Raji (cell line): ENCODE measurements around the gene PLXNB2.

Source experiments
- POLR2A ChIP-seq: IDR thresholded peaks from 2 replicates; pipeline ENCODE4 v1.6.1; 2011; ENCODE audit warnings: low read depth, low read length, control low read depth; ENCODE audit not compliant: insufficient read depth

PLXNB2 gene

DNA sequence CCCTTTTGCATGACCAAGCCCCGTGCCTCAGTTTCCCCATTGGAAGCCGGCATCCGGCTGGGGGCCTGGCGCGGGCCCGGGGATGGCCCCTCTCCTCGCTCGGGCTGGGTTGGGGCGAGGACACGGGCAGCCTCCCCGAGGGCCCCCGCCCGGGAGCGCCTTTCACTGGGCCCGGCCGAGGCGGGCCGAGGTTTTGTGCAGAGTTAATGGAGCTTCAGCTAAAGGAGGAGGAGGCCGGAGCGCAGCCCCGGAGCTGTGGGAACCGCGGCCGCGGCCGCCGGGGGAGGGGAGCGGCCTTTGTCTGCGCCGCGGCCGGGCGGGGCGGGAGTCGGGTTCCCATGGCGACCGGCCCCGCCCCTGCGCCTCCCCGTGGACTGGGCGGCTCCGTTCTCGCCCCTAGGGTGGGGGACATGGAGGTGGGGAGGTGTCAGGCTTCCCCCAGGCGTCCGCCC is 35.9 kb downstream of the PLXNB2 start:
- no peak for TF ChIP-seq POLR2A

GRCh38 chr22:50270666-50271394 is 36.6 kb downstream of the PLXNB2 start:
- TF ChIP-seq POLR2A, result no peak

GRCh38 chr22:50269970-50270665 is 37.3 kb downstream of the PLXNB2 start, which contains the start of gene MAPK11:
MAPK11 (minus strand) TSS chr22:50270380; CDS start chr22:50270292, 88 bp downstream.
- TF ChIP-seq POLR2A, result no peak

DNA sequence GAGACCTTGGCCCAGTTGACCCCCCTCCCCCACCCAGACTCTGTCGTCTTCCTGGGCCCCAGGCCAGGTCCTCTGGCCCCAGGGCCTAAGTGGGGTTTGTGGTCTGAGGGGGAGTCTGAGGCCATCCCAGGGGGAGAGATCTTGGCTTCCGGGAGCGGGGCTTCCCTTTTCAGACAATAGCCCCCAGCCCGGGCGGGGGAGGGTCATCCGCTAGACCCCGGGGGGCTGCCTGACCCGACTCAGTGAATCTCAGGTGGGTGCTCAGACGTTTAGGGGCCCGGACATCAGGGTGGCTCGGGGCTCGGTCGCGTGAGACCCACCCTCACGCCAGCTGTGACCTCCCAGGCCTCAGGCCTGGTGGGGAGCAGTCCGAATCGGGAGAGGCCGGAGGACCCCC is 37.9 kb downstream of the PLXNB2 start:
- TF ChIP-seq POLR2A, result no peak

- TF ChIP-seq POLR2A, result no peak
These were observed 38.8 kb downstream of the PLXNB2 start for GRCh38 chr22:50268655-50269113.

- TF ChIP-seq POLR2A, result no peak
These were observed 39.7 kb downstream of the PLXNB2 start for GRCh38 chr22:50267591-50268390.

DNA sequence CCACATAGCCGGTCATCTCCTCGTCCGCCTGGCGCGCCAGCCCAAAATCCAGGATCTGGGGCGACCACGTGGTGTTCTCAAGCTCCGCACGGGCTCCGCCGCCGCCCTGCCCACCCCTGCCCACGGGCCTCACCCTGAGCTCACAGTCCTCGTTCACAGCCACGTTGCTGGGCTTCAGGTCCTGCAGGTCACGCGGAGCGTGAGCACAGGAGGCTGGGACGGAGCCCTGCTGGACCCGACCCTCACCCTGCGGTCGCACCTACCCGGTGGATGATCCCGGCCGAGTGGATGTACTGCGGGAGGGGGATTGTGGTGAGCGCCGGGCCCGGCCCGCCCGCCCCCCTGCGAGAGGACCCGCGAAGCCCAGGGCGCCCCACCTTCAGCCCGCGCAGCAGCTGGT is 40.5 kb downstream of the PLXNB2 start:
- TF ChIP-seq POLR2A, result no peak

- no peak for TF ChIP-seq POLR2A
These were observed 42.3 kb downstream of the PLXNB2 start for GRCh38 chr22:50264946-50265669.

DNA sequence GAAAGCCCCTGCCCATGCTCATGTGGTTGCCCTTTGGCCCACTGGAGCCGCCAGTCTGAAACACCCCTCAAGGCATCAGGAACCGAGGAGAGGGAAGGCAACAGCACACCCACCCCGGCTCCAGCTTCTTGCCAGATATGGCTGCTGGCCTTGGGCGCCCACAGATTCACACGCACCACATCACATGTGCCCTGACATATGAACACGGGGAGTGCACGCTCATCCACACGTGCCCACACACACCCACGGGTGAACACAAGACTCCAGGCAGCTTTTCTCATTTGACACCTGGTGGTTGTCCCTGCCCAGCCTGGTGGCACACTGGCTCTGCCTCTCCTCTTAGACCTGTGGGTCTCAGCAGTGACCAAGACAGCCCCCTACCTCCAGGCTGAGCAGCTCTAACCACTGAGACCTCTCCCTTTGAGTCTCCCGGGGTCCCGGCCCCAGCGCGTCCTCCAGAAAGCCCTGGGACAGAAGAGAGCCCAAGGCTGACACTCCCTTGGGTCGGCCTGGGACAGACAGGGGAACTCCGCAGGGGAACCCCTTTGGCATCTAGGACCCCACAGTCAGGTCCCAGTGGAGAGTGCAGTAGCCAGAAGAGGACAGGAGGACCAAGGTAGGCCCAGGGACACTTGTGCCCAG is 43.2 kb downstream of the PLXNB2 start:
- no peak for TF ChIP-seq POLR2A

DNA sequence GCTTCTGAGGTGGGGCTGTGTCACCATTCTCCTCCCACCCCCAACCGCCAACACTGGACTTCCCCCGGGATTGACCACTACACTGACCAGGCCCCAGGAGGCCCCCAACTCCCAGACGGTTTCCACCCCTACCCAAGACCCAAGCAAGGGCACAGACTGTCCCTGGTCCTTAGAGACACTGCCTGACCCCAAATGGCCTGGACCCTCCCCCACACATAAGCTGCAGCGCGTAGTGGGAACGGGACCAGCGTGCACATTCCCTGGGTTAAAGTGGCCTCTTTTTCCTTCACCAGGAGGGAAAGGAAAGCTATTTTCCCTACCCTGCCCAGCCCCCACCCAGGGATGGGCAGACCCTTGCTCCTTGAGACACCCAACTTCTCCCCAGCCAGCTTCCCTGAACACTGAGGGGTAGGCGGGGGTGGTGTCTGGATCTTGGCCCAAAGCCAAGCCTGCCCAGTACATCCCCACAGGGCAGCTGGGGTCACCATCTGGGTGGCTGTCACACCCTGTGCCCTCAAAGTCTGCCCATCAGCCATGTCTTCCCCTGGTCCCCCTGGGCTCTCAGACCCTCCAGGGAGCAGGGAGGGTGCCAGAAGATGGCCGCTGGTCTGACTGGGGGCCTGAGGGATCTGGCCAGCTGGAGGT is 44.4 kb downstream of the PLXNB2 start:
- no peak for TF ChIP-seq POLR2A

DNA sequence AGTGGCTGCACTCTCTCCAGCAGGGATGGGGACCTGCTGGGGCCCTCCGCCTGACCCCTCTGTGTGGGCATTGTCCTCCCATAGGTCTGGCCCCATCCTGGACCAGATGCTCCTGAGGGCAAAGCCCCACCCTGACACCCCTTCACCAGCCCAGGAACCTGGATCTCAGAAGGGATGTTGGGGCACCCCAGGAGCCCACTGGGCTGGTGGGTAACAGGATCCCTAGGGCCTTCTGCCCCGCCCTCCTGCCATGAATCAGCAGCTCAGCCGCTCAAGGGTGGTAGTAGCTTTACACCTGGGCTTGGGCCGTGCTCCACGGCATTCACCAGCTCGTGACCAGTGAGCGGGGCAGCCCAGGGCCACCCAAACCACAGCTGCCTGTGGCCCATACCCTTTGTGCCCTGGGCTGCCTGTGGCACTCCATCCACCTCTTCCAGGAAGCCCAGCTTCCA is 45.0 kb downstream of the PLXNB2 start:
- TF ChIP-seq POLR2A, result no peak

GRCh38 chr22:50261615-50262459 is 45.6 kb downstream of the PLXNB2 start, which contains the start of gene MAPK12:
MAPK12 (minus strand) TSS chr22:50261683; CDS start chr22:50261509, 174 bp downstream.
- TF ChIP-seq POLR2A, result 0 out of 2 replicates have a peak, but pooled peaks have one; percentile 2
